GM18858 (cell line): ENCODE results near the gene SLC30A1.
"Not testable (repeated sequence)": the region's sequence is repeated elsewhere in the genome, so short reads cannot be mapped to it uniquely, and the experiment has no call there.

ENCODE experiments used
- ATAC-seq: cut with Tn5 transposase; IDR thresholded peaks from one replicate; pipeline ENCODE4 v1.9.1; 2021; ENCODE audit not compliant: unreplicated experiment

Gene SLC30A1

DNA sequence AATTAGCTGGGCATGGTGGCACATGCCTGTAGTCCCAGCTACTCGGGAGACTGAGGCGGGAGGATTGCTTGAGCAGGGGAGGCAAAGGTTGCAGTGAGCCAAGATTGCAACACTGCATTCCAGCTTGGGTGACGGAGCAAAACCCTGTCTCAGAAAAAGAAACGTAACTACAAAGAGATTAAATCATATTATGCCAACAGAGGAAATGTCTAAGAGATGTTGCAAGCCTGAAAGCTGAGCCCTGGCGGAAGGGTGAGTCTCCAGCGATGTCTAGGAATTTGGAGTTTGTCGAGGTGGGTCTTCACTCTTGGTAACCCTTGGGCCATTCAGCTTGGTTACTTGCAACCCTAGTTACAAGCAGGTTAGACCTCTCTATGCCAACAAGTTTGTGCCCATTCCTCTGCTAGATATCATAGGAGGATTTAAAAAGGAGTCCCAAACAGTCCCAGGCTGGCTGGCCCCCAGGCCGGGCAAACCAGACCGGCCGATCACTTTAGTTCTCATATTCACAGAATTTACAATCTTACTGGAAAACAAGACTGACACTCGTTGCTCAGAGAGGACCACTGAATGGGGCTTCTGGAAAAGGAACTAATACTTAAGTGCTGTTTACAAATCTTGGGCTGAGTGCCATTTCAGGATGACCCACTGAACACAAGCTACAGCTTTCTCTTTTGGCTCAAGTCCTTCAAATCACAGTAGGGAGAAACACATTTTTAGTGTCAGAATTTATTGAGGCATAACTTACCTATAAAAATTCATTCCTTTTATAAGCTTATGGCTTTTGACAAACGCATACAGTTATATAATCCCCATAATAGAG is 27.1 kb downstream of the SLC30A1 start:
- ATAC-seq = no peak

DNA sequence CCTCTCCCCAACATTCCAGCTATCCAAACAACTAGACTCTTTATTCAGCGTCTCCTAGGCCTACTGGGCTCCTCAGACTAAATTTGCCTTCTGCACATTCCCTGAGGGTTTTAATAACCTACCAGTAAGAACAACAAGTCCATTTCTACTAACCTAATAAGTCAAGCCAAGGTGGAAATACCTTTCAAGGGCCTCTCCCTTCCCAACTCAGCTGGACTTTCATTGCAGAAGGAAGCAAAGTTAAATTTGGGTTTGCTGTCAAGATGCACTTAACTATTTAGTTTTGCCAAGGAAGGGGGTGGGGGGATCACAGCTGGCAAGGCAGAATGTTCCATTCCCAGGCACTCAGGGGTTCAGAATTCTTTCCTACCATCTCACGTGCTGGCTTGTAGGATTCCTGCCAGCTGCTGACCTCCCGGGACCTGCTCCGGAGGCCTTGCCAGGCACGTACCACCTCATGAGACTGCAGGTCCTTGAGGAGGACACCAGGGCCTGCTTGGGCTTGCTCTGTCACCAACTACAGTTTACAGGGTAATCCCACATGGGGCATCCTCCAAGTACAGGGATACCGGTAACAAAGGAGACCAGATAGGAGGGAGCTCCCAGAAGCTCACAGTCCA is 29.8 kb downstream of the SLC30A1 start:
- ATAC-seq = no peak

DNA sequence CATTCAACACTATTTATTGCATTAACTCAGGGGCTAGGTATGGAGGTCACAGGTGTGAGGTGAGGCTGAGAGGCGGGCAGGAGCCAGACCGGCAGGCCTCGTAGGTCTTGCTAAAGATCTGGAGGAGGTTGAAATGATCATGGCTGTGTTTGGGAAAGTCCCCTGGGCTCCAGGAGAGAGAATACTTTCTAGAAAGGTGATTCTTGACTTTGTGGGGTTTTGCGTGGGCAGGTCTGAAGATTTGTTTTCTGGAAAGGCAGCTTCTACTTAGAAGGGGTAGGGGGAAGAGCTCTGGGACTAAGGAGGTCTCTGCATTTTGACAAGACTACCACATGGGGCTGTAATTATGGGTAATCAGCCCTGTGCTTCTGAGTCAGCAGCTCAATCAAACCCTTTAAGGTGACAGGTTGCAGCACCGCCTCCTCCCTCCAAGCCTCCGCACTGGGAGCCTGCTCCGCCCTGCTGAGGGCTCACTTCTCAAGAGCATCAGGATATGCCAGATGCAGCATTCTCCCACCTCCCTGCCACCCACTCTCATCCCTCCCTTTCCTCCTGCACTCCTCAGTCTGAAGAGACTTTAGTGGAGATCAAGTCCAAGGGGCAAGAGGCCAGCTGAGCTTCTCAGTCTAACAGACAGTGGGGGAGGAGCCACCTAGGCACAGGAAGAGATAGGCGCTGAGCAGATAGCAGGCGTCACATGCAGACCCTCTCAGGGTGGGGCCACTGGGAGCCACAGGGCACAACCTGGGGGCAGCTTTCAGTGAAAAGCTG is 30.5 kb downstream of the SLC30A1 start:
- no peak for ATAC-seq

DNA sequence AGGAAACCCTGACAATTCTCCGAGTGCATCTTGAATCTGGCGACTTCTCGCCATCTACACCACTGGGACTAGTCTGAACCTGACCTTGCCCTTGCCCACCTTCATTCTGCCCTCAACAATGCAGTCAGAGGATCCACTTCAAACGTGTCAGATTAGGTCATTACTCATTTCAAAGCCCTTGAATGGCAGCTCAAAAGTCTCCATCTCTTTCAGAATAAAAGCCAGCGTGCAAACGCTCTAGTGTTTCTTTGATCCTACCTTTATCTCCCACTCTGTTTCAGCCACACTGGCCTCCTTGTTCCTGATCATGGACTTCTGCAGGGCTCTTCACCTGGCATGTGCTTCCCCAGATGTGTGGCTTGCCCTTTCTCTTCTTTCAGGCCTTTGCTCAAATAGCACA is 31.3 kb downstream of the SLC30A1 start:
- no peak for ATAC-seq

DNA sequence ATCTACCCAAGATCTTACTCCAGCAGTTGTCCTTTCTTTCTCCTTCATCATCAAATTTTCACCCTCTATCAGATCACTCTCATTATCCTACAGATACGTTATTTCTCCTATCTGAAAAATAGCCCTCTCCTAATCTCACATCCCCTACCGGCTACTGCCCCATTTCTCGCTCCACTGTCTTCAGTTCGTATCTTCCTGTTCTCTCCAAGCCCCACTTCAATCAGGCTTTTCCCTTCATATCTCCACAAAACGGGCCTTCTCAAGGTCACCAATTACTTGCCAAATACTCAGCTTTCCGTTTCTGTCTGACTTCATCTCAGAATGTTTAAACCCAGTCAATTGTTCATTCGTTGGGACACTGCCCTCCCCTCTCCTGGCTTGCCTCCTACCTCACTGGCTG is 32.4 kb downstream of the SLC30A1 start:
- ATAC-seq = no peak

DNA sequence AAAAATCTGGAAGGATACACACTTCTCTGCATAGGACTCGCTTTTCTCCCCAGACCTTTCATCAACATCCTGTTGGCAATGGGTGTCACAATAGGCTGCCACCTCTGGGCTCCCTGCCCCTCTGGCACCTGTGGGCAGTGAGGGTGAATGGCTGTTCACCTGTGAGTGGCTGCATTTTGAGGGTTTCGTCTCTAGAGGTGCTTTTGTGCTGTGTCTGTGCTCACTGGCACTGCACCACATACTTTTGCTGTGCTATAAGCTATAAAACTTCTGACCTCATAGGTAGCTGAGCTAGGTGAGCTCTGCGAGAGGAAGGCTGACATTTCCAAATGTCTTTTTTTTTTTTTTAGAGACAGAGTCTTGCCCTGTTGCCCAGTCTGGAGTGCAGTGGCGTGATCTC is 35.9 kb downstream of the SLC30A1 start:
- ATAC-seq = no peak

DNA sequence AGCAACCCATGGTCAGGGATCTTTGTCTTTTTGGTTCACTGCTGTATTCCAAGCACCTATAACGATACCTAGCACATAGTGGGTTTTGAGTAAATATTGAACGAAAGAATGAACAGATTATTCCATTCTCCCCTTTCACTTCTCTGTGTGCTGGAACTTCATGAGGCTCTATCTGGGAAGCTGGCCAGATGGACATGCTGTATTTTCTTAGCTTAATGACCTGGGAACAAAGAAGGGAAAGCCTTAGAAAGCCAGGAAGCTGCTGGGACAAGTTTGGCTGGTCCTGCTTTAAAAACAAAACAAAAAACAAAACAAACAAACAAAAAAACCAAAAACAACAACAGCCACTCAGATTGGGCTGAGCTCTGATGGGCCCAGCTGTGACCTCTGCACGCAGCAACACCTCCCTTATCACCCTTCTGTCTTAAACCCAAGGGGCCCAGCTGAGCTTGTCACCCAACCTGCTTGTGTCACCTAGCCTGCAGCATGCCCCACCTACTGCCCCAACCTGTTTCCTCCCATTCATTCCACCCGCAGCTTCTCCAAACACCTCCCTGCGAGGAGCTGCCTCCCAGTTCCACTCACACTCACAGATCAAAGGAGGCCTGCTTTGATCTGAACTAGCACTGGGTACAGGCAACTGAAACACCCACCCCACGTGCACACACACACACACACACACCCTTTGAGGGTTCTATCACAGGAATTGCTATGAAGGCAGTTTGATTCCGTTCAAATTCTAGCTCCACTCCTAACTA is 37.1 kb downstream of the SLC30A1 start:
- ATAC-seq = no peak

GRCh38 chr1:211541278-211541677 is 37.7 kb downstream of the SLC30A1 start:
- ATAC-seq = no peak

DNA sequence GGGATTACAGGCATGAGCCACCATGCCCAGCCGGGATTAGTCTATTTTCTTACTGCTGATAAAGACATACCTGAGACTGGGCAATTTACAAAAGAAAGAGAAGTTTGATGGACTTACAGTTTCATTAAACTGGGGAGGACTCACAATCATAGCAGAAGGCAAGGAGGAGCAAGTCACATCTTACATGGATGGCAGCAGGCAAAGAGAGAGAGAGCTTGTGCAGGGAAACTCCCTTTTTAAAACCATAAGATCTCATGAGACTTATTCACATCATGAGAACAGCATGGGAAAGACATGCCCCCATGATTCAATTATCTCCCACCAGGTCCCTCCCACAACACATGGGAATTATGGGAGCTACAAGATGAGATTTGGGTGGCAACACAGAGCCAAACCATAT is 38.1 kb downstream of the SLC30A1 start:
- ATAC-seq = not testable (repeated sequence)

DNA sequence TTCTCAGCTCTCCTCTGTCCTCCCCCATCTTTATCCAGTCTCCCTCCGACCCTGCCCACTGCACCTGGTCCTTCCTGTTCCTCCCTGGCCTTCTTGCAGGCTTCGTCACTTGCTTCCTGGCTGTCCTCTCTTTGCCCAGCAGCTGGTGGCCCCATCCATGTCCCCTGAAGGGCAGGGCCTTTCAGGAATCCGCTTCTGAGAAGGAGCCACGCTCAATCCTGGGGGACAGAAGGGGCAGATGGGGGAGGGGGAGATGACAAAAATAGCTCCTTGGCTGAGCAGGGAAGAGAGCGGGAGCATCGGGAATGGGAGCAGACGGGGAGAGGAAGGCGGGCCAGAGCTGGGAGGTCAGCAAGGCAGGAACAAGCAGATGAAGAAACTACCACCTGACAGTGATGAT is 40.7 kb downstream of the SLC30A1 start:
- ATAC-seq = no peak

DNA sequence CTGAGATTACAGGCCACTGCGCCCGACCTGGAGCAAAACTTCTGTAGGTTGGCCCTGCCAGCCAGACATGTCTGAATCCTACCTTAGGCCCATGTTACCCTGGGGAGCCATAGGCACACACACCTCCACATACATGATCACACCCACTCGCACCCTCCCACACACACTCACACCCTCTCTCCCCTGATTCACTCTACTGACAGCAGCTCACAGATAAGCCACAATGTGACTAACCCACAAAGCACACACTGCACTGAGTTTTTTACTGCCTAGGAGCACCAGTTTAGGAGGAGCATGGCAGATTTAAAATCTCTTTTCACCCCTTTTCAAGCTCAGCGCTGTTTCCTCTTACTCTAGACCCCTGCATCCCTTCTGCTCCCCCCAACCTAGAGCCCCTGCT is 41.7 kb downstream of the SLC30A1 start:
- ATAC-seq = no peak

GRCh38 chr1:211536606-211537005 is 42.4 kb downstream of the SLC30A1 start:
- ATAC-seq = no peak

- ATAC-seq = no peak
These were observed 43.6 kb downstream of the SLC30A1 start for GRCh38 chr1:211535346-211535745.

- ATAC-seq = no peak
These were observed 44.2 kb downstream of the SLC30A1 start for GRCh38 chr1:211534545-211535291.

DNA sequence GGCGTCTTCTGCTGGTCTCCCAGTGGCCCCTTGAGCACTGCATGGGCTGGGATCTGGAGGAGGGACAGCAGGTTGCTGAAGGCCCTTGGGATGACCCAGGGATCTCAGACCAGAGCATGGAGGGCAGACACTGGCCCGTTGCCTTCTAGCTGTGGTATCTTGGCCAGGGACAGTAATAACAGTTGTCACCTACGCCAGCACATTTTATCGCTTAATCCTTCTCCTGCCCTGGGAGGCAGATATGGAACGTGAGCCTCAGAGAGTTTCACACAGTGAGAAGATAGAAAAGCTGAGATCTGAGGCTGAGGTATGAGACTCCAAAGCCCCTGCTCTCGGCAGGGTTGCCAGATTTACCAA is 46.9 kb downstream of the SLC30A1 start:
- ATAC-seq = no peak

GRCh38 chr1:211531194-211532087 is 47.5 kb downstream of the SLC30A1 start:
- no peak for ATAC-seq

- ATAC-seq = no peak
These were observed 48.9 kb downstream of the SLC30A1 start for GRCh38 chr1:211530102-211530501.

DNA sequence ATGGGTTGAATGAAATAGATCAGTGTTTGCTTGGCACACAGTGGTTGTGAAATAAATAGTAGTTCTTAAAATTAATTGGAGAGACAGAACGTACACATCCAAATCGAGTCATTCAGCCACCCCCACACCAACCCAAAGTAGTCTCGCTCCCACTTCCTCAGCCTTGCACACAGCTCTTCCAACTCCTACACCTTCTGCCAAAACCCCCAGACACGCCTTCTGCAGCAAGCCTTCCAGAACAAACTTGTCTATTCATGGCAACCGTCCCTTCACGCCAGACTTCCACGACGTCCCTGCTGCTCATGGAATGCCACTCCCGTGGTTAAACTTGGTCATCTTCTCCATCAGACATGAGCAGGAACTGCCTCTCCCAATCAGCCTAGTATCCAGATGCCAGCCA is 49.5 kb downstream of the SLC30A1 start:
- no peak for ATAC-seq

- ATAC-seq = no peak
These were observed 50.0 kb downstream of the SLC30A1 start for GRCh38 chr1:211529011-211529410.

- no peak for ATAC-seq
These were observed 51.1 kb downstream of the SLC30A1 start for GRCh38 chr1:211527888-211528287.
